DMS79 treated with DMSO at 0.1 percent for 48 hours (cell line): ENCODE data around the gene UQCR11.

ENCODE experiments used
- DNase-seq: peaks from one replicate; lab custom pipeline; 2025; lab: John Stamatoyannopoulos, UW

UQCR11 gene

DNA sequence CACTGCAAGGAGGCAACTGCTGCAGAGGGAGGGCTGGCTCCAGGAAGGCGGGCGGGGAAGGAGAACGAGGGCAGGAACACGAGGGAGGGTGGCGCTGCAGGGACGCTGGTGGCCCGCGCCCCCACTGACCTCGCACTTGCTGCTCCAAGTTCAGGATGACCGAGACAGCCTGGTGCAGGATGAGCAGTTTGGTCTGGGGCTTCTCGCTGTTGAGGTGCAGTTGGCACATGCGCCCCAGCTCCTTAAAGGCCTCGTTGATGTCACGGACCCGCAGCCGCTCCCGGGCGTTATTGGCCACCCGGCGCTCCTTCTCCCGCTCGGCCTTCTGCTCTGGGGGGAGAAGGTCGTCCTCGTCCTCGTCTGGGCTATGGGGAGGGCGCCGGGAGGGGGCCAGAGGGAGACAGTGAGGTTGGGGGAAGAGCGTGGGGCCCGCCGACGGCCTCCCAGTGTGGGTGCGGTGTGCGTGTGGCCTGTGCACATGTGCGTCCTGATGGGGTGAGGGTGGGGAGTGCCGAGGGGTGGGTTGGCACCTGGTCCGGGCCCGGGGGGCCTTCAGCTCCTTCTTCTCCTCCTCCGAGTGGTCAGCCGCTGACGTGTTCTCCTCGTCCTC, 10.0 kb upstream of the UQCR11 start:
- no peak for DNase-seq

DNA sequence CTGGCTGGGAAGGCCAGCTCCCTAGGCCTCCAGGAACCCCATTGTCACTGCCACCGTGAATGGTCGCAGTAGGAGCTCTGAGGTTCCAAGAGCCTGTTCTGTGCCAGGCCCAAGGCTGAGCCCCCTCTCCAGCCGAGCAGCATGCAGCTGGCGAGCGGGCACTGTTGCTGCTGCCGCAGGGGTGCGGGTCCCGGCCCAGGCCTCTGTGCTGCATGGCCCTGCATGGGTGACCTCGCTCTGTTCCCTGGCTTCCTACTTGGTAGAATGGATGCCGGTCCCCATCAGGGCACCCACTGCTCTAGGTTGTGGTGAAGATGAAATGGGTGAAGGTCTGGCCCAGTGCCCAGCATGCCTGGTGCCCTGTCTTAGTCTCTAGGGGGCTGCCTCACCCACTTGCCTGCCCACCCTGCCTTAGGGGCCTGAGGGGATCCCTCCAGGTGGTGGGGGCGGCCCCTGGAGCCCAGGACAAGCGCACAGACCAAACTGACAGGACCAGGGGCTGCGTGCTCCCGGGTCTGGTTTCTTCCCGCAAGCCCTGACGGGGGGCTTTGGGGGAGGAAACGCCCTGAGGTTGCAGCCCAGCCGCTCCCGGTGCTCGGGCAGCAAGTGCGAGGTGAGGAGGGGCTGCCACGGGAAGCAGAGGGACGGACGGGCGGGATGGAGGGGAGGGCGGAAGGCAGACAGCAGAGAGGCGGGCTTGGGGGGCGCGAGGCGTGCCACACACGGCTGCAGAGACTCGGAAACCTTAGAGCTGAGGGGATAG, 8.7 kb upstream of the UQCR11 start:
- DNase-seq: no peak

DNA sequence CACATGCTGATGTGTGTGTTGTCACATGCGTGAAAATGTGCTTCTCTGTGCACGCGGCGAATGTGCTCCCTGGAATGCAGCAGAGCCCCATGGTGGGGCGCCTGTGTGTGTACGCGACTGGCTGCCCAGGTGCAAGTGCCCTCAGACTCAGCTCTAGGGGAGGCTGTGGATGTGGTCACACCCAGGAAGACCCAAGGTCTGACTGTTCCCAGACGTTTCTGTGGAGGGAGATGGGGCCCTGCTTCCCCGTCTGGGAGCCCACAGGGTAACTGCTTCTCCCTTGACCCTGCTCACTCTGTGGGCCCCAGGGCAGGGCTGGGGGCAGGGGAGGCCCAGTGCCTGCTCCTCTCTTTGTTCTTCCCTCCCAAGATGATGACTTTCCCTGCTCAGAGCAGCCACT, 7.9 kb upstream of the UQCR11 start:
- no peak for DNase-seq

DNA sequence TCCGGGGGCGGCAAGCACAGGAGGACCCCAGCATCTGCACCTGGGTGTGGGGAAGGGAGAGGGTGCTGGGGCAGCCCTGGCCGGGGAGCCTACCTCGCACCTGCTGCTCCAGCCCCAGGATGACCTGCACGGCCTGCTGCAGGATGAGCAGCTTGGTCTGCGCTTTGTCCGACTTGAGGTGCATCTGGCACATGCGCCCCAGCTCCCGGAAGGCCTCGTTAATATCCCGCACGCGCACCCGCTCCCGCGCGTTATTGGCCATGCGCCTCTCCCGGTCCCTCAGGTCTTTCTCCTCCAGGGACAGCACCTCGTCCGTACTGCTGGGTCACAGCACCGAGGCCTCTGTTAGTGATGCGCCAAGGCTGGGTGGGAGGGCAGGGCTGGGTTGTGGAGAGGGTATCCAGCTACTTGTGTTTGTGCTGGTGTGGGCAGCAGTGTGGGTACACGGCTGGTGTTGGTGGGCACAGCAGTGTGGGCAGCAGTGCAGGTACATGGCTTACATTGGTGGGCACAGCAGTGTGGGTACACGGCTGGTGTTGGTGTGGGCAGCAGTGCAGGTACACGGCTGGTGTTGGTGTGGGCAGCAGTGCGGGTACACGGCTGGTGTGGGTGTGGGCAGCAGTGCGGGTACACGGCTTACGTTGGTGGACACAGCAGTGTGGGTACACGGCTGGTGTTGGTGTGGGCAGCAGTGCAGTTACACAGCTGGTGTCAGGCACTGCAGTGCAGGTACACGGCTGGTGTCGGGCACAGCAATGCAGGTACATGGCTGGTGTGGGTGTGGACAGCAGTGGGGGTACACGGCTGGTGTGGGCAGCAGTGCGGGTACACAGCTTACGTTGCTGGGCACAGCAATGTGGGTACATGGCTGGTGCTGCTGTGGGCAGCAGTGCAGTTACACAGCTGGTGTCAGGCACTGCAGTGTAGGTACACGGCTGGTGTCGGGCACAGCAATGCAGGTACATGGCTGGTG, 7.1 kb upstream of the UQCR11 start:
- no peak for DNase-seq

DNA sequence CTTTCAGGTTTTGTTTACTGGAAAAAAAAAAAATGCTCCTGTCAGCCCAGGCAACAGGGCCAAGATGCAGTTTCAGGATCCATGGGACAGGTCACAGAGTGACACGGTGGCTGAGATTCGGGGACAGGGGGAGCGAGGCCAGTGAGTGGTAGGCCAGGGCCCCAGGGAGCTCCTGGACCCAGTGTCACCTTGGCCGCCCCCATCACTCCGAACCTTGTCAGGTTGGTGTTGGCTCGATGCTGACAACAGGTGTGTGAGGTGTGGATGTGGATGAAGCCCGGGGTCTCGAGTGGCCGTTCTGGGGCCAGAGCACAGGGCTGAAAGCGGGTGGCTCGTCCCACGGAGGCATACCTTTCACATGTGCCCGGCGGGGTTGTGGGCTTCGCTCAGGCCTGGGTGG, 6.1 kb upstream of the UQCR11 start:
- DNase-seq: no peak

DNA sequence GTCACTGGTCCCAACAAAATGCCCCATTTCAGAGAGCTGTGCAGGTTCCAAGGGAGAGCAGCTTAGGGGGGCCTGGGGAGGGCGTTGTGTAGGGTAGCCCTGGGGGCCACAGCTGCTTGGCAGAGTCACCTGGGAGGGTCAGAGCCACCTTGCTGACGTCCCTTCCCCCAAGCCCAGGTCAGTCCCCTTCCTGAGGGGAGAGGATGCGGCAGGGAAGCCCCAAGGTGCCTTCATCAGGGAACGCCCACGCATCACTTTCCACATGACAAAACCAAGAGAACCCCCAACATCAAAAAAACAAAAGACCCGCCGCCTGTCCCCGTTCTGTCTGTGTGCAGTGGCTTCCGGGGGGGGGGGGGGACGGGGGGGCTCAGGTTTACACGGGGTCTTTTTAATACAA, 5.3 kb upstream of the UQCR11 start:
- DNase-seq: no peak

DNA sequence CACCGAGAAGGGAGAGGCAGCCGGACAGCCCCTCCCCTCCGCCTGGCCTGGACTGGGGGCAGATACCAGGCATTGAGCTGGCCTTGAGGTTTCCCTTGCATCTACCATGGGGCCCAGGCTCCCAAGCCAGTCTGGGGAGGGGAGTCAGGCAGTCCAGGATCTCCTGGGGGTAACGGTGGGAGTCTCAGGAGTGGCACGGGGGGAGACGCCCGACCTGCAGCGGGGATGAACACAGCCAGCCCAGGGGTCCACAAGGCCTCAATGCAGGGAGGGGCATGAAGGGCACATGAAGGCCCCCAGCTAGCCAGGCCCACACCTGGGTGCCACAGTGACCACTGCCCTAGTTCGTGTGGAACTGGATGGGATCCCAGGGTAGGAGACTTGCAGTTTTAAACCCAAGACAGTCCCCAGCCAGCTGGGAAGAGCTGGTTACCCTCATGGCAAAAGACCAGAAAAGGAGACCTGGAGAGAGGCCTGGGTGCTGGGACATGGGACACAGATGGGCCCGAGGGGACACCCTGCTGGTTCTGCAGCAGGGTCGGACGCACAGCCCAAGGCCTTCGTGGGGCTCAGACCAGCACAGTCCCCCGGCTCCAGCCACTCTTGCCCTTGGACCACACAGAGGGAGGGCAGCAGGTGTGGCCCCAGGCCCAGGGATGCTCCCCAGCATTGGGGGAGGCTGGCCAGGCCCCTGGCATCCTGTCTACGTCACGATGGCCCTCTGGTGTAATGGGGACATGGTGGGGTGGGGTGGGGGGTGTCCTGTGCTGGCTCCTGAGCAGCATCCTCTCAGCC, 4.6 kb upstream of the UQCR11 start:
- DNase-seq: no peak

DNA sequence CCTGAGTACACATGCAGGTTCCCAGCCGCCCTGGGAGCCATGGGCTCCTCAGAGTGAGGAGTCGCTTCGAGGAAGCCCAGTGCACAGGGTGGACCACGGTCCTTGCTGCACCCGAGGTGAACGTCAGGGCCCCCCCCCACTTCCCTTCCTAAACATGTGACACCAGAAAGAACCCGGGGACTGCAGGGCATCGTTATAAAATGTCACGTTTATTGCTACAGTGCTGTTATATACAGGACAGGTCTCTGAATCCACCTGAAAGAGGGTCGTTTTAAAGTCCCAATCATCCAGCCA, 3.8 kb upstream of the UQCR11 start:
- no peak for DNase-seq

DNA sequence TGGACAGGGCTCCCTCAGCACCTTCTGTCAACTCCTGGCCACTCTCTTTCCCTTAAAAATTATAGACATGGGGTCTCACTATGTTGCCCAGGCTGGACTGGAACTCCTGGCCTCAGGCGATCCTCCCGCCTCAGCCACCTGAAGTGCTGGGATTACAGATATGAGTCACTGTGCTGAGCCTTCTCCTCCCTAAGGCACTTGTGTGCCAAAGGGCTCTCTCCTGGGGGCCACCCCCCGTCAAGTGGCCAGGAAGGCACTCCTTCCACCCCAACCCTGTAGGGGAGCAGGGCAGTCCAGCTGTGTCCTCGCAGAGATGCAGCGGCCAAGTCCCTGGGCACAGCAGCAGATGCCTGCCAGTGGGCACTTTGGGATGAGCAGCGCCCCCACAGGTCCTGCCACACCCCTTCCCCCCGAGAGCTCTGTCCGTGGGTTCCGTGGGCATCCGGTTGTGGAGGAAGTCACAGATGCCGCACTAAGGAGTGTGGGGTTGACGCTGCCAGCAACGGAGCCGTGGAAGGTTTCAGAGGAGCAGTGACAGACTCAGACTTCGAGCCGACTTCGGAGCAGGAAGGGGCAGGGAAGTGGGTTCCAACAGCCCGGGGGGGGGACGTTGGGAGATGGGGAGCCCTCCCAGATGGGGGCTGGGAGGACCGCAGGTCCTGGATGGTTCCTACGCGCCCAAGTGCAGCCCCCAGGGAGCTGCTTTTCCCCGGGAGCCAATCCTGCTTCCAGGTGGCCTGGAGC, 3.3 kb upstream of the UQCR11 start:
- no peak for DNase-seq

DNA sequence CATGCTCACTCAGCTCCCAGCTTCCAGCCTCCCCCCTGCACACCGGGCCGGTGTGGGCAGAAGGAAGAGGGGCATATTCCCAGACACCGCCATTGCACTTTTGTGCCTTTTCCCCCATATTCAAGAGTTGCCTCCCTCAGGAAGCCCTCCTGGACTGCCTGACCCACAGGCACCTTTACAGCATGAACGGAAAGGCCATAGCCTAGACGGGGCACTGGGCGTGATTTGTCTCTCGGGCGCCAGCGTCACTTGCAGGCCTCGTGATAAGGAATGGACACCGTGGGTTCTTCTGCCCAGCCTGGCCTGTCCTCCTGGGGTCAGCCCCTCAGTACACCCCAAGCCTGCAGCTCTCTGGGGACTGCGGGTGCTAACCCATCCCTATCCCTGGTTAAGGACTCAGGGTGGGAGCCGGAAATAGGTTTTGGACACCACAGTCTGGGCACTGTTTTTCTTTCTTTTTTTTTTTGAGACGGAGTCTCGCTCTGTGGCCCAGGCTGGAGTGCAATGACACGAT, 933 bp upstream of the UQCR11 start:
- DNase-seq: no peak

DNA sequence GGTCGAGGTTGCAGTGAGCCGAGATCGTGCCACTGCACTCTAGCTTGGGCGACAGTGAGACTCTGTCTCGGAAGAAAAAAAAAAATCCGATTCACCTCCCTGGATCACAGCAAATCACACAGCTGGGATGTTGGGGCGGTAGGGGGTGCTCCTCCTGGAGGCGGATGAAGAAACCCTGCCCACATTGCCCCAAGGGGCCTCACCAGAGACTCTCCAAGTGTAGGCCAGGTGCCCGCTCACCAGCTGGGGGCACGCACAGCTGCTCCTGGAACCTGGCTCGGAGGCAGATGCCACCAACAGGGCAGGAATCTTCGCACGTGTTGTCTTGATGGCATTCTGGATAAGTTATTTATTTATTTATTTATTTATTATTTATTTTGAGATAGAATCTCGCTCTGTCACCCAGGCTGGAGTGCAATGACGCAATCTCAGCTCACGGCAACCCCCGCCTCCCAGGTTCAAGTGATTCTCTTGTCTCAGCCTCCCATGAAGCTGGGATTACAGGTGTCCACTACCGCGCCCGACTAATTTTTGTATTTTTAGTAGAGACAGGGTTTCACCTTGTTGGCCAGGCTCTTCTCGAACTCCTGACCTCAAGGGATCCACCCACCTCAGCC, 3.1 kb downstream of the UQCR11 start:
- no peak for DNase-seq

DNA sequence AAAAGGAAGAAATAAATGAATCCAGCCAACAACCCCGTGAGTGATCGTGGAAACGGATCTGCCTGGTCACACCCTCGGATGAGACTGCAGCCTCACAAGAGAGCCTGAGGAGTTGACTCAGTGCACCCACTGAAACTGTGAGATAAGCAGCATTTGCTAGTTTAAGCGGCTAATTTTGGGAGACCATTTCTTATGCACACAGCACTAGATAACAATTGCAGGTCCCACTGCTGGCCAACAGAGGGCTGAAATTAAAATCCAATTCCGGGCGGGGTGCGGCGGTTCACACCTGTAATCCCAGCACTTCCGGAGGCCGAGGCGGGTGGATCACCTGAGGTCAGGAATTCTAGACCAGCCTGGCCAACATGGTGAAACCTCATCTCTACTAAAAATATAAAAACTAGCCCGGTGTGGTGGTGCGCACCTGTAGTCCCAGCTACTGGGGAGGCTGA, 3.6 kb downstream of the UQCR11 start:
- DNase-seq: no peak

DNA sequence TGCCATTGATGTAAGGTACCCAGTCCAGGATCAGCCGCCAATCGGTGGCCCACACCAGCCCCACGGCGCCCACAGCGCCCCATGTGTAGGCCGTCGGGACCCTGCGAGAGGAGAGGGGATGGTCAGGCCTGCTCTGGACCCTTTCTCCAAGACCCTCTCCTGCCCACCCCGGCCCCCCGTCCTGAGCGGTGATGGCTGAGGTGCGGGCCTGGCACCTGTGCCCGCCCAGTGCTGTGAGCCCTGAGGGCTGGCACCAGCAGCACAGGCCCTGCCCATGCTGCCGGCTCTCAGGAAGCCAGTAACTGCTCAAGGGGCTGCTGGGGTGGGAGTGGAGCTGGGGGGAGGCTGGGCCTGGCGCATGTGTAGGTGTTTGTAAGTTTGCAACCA, 5.8 kb downstream of the UQCR11 start:
- DNase-seq: no peak

DNA sequence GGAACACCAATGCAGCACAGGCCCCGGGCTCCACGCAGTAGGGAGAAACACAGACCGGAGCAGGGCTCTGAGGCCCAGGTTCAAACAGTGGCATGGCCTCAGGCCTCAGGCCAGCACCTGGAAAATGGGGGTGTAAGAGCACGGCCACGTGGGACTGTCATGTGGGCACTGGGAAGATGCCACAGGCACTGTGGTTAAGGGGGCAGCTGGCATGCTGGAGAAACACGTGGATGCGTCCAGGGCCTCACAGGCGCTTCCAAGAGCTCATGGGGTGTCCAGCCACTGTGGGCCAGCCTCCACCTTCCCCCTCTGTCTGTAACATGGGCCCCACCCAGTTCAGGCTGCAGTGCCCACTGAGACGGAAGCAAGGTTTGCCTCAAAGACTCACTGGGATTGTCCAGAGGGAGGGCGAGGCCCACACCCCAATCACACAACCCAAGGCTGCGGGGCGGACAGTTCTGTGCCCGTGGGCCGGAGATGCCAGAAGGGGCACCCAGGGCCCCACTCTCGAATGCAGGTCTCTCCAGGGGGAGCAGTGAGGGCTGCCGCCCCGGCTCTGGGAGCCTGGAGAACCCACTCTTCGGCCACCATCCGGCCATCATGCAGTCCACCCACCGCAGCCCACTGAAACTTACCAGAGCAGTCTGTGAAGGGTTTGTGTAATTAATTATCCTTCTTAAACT, 6.3 kb downstream of the UQCR11 start:
- no peak for DNase-seq

DNA sequence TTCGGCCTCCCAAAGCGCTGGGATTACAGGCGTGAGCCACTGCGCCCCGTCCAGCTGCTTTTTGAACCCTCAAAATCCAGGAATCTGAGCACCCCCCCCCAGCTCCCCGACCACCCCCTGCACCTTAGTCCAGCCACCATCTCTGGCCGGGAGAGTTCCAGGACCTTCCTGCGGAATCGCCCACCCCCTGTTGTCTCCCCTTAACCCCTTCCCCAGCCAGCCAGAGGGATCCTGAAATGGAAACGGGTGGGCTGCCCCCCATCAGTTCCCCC, 11.8 kb downstream of the UQCR11 start:
- no peak for DNase-seq

DNA sequence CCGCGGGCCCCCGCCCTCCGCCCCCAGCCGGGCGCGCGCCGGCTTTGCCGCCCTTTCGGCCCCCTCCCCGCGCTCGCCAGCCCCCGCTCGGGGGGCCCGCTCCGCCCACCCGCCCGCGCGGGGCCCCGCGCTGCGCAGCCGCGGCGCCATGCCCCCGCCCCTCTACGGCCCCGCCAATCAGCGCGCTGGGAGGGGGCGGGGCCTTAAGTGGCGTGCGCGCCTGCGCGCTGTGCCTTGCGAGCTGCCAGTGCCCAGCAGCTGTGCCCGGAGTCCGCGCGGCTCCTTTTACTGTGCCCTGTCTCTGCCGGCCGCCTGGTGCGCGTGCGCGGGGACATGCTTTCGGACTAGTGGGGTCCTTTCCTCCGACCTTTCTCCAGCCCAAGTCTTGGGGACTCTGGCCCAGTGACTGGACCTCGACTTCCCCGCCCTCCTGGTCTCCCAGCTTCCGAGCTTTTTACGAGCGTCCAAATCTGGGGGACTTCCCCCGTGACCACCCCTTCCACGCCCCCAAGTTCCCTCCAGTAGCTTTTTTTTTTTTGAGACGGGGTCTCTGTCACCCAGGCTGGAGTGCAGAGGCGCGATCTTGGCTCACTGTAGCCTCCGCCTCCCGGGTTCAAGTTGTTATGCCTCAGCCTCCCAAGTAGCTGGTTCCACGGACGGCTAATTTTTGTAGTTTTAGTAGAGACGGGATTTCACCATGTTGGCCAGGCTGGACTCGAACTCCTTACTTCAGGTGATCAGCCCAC, 12.3 kb downstream of the UQCR11 start, which contains the start of gene MBD3:
MBD3 (minus strand) TSS at position 111 of the 746 bp plus-strand sequence. CDS start 234 bp downstream, outside the sequence.
- peak; percentile 83 for DNase-seq

DNA sequence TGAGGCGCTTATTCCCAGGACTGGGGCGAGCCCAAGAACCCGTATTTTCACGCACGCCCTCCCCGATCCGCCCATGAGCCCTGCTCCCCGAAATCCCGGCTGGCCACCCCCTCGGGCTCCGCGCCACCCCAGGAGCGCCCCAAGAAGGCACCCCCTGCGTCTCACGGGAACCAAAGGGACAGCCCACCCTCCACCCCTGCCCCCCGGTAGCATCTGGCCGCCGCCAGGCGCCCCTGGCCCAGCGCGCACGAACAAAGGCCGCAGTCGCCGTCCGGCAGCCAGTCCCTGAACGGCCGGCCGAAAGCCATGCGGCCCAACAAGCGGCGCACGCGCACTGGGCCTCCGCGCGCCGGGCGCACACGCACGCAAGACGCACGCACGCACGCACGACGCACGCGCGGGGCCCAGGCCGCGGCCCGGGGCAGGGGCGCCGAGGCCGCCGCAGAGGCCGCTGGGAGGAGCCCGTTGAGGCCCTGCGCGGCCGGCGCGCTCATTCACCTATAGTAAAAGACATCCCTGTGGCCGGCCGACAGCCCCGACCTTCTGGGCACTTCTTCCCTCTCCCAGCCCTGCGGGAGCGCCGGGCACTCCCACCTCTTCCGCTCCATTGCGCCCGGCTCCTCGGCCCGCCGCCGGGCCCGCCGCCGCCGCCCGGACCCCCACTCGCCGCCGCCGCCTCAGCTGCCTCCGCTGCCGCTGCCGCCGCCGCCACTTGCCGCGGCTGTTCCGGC, 13.1 kb downstream of the UQCR11 start:
- peak; percentile 56 for DNase-seq

DNA sequence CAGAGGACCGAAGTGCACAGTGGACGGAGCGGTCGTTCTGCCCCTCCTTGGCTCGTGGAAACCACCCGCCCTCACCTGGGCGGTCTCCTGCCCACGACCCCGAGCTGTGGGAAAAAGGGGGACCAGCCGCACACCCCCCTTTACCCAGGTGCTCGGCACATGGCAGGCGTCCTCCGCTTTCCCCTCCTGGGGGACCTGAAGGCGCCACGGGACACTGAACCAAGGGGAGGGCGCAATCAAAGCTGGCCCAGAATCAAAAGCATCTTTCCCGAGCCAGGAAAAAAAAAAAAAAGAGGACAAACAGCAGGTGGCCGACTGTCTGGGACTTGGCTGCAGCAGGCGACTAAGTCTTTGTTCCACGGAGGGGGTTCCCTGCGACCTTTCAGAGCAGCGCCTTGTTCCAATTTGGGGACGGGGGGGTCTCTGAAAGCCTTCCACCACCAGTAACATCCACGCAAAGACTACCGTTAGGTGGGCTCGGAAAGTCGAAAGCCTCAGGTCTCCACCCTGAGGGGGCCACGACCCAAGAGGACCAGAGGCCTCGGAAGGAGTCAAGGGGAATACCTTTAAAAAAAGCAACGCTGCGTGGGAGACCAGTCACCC, 13.7 kb downstream of the UQCR11 start:
- DNase-seq: peak; percentile 23
